Aorta (tissue), 5 donors: ENCODE results near the gene C5orf24. TPM values are rescaled to one million over a fixed set of nuclear protein-coding genes. Genes with fewer than 3 reads are reported as not detected.
"Not testable (repeated sequence)": the region's sequence is repeated elsewhere in the genome, so short reads cannot be mapped to it uniquely, and the experiment has no call there.

Experiments used
- ATAC-seq: fragments of 200-7000 bp; cut with Tn5 transposase; one replicate; pipeline ENCODE4 v1.9.1; 2022; ENCODE audit warnings: moderate library complexity; ENCODE audit not compliant: low FRiP score
- DNase-seq, 2 donors: peaks; one replicate each; pipeline ENCODE4 v3.0.0-alpha.2; 2020
- H3K27ac ChIP-seq, 2 donors: one replicate each; pipeline ENCODE4 v1.5.1; 2013; ENCODE audit warnings: low read length in 2 of 2, mild to moderate bottlenecking in 2 of 2, moderate library complexity in 2 of 2, control low read depth in 1 of 2, inconsistent platforms in 1 of 2, low read depth in 1 of 2
- H3K27me3 ChIP-seq, 2 donors: one replicate each; pipeline ENCODE4 v1.6.1; 2013; ENCODE audit warnings: control low read depth in 1 of 2, low read length in 1 of 2, mild to moderate bottlenecking in 1 of 2, moderate library complexity in 1 of 2; ENCODE audit not compliant: insufficient read depth in 2 of 2, control insufficient read depth in 1 of 2
- H3K36me3 ChIP-seq, 2 donors: one replicate each; pipeline ENCODE4 v1.6.1; 2013; ENCODE audit warnings: control low read depth in 1 of 2, low read length in 1 of 2, mild to moderate bottlenecking in 1 of 2; ENCODE audit not compliant: insufficient read depth in 2 of 2, control insufficient read depth in 1 of 2
- H3K4me1 ChIP-seq, 2 donors: one replicate each; pipeline ENCODE4 v1.6.1; 2013; ENCODE audit warnings: low read length in 2 of 2, control low read depth in 1 of 2, mild to moderate bottlenecking in 1 of 2, moderate library complexity in 1 of 2; ENCODE audit not compliant: insufficient read depth in 2 of 2, control insufficient read depth in 1 of 2
- H3K4me3 ChIP-seq, 2 donors: one replicate each; pipeline ENCODE4 v1.5.1; 2013; ENCODE audit warnings: low read length in 2 of 2, control low read depth in 1 of 2, mild to moderate bottlenecking in 1 of 2
- H3K9me3 ChIP-seq: one replicate; pipeline ENCODE4 v1.6.1; 2013; ENCODE audit warnings: mild to moderate bottlenecking, low read length; ENCODE audit not compliant: control insufficient read depth
- WGBS, 2 donors: extraction: QIAGEN DNeasy Blood & Tissue Kit; methylation state at CpG; one replicate each; pipeline ENCODE4 v1.1.7; 2013; 5-methylcytosine and 5-hydroxymethylcytosine counted together
- intact Hi-C, 2 donors: fragments of 100-400 bp; cut with DNase I; formaldehyde crosslinking; loops; one replicate each; pipeline versions ENCODE4 v1.14.2 to v1.15.0; 2022
- polyA plus RNA-seq, 2 donors: library from polyadenylated mRNA; stranded (reverse); fragments of 200-250 nt; gene quantifications; one replicate each; pipeline ENCODE4 v1.2.3, GENCODE V29; 2013
- total RNA-seq, 2 donors: library from RNA; stranded (reverse); fragmentation: NEBNext Ultra II Directional; extraction: Animal tissue kit (Norgen Biotek cat#: 25700); gene quantifications; one replicate each; pipeline ENCODE4 v1.2.1, GENCODE V29; 2021
- donor health status: healthy with polysubstance abuse.
- donor health status: Bipolar disorder and iron deficiency.
- donor health status: DM: no; HTN: no; CAD: no.
- donor health status: DM: no; HTN: no; CAD: no.
- donor health status: DM: yes; HTN: yes; CAD: no.

The C5orf24 gene
- total and polyA plus RNA-seq, 4 donors: 32.6 to 71.4 (median 46.2) TPM

DNA sequence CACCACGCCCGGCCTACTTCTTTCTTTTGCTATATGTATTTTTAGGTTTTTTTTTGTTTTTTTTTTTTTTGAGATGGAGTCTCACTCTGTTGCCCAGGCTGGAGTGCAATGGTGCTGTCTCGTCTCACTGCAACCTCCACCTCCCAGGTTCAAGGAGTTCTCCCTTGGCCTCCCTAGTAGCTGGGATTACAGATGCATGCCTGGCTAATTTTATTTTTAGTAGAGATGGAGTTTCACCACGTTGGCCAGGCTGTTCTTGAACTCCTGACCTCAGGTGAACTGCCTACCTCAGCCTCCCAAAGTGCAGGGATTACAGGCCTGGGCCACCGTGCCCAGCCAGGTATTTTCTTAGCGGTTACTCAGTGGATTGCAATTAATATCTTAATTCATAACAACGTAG lies 23.9 kb upstream of the C5orf24 start:
- no peak overlapping the region for H3K27ac ChIP-seq
- H3K4me1 ChIP-seq: no peaks in the 10 kb centered on the region
- H3K4me3 ChIP-seq: no peak overlapping the region
- peaks cover 0 to 6% of the 10 kb centered on the region in 2 donors for H3K36me3 ChIP-seq
- ATAC-seq (no peak), DNase-seq (peak in 1 of 2 donors; percentile 34)
- WGBS, 2 donors: 81 to 82% methylated on average over 7 of the region's 7 CpGs
- intact Hi-C loops: no loop called here
- no peaks in the 10 kb centered on the region for H3K27me3 ChIP-seq
- no peaks in the 10 kb centered on the region for H3K9me3 ChIP-seq

DNA sequence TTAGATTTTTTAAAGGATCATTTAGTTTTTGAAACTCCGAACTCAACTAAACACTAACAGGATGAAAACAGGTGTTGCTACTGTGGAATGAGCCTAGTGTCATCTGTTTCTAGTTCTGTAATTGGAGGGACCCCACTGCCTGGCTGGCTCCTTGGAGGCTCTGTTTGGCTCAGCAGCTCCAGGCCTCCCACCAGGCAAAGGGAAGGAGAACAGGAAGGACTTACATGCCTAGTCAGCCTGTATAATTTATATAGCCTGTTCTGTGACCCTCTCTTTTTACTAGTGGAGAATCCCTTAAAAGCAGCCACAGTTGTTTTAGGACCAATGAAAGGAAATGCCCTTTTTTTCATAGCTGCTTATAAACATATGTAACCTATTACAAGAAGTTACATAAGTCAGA lies 21.1 kb upstream of the C5orf24 start:
- Histone ChIP-seq H3K9me3 (no peaks in the 10 kb centered on the region), H3K36me3 (peaks cover 0 to 4% of the 10 kb centered on the region in 2 donors), H3K4me3 (no peak overlapping the region), H3K4me1 (no peaks in the 10 kb centered on the region), H3K27me3 (no peaks in the 10 kb centered on the region), H3K27ac (no peak overlapping the region)
- ATAC-seq: no peak
- intact Hi-C loops: no loop called here
- no peak for DNase-seq
- WGBS, 2 donors: 100% methylated on average over 1 of the region's 1 CpG

DNA sequence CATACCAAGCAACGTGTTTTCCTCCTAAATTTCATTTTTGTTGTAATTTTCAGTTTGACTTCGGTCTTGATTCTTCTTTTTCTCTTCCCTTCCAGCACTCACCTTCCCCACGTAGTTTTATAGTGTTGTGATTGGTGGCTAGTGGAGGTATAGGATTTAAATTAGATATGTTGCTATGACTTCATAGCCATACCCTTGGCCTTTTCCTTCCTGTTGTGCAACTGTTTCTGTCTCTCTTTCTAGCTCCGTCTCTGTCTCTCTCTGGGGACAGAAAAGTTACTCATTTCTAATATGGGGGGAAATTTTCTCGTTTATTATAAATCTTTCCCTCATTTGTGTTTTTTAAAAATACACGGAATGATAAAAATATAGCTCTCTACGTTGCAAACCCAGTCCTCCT lies 20.6 kb upstream of the C5orf24 start:
- intact Hi-C loops: no loop called here
- peaks cover 0 to 3% of the 10 kb centered on the region in 2 donors for H3K36me3 ChIP-seq

DNA sequence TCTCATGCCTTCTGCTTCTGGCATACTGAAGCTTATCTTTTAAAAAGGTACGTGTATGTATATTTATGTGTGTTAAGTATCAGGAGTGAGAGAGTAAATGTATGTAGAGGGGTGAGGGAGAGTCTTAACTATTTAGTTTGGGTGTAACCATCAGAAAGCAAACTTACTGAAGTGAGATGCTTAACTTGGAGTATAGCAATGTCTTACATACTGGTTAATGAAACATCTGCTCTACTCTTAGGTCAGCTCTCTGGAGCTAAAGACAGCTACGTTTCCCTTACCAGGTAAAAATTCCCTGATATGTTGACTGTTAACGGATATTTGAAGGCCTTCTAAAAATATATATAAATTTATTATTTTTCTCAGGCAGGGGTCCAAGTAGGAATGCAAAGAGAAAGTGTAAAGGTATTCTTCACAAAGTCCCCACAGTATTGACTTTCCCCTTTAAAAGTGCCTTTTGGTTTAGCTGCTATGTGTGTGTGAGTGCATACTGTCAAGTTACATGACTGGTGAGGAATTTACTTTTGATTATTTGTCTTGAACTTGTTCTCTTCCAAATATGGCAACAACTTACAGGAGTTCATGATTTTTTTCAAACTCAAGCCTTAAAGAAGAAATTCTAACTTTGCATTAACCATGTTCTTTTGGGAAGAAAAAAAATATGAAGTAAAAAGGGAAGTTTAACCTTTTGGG lies 12.3 kb upstream of the C5orf24 start:
- Histone ChIP-seq H3K27ac (peak overlapping the region in 1 of 2 donors; percentile 76), H3K36me3 (no peaks in the 10 kb centered on the region)
- WGBS, 2 donors: 7 to 13% methylated on average over 3 of the region's 3 CpGs

More for the DNA sequence above, 20.6 kb upstream of the C5orf24 start:
- no peak overlapping the region for H3K27ac ChIP-seq
- H3K4me3 ChIP-seq: no peak overlapping the region
- H3K9me3 ChIP-seq: no peaks in the 10 kb centered on the region
- WGBS, 2 donors: 88 to 91% methylated on average over 7 of the region's 7 CpGs
- DNase-seq: no peak
- H3K27me3 ChIP-seq: no peaks in the 10 kb centered on the region
- no peaks in the 10 kb centered on the region for H3K4me1 ChIP-seq
- ATAC-seq: no peak

DNA sequence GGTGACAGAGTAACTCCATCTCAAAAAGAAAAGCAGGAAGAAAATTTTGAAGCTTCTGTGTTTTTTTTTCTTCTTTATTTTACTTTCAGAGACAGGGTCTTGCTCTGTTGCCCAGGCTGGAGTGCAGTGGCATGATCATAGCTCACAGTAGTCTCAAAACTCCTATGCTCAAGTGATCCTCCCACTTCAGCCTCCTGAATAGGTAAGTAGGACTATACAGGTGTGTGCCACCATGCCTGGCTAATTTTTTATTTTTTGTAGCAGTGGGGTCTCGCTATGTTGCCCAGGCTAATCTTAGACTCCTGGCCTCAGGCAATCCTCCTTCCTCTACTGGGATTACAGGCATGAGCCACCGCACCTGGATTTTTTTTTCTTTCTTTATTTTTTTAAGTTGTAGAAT lies 10.1 kb upstream of the C5orf24 start:
- intact Hi-C loops: no loop called here
- Histone ChIP-seq H3K27me3 (no peaks in the 10 kb centered on the region), H3K9me3 (no peaks in the 10 kb centered on the region), H3K36me3 (peaks cover 0 to 3% of the 10 kb centered on the region in 2 donors), H3K4me1 (peaks cover 0 to 3% of the 10 kb centered on the region in 2 donors), H3K4me3 (no peak overlapping the region), H3K27ac (peak overlapping the region in 1 of 2 donors; percentile 40)
- DNase-seq (no peak), ATAC-seq (no peak)
- WGBS, 2 donors: 95 to 96% methylated on average over 2 of the region's 2 CpGs

More for the DNA sequence above, 12.3 kb upstream of the C5orf24 start:
- ATAC-seq (no peak), DNase-seq (no peak)
- Histone ChIP-seq H3K9me3 (no peaks in the 10 kb centered on the region), H3K4me3 (no peak overlapping the region), H3K27me3 (no peaks in the 10 kb centered on the region), H3K4me1 (peaks cover 0 to 3% of the 10 kb centered on the region in 2 donors)
- intact Hi-C loops: no loop called here

DNA sequence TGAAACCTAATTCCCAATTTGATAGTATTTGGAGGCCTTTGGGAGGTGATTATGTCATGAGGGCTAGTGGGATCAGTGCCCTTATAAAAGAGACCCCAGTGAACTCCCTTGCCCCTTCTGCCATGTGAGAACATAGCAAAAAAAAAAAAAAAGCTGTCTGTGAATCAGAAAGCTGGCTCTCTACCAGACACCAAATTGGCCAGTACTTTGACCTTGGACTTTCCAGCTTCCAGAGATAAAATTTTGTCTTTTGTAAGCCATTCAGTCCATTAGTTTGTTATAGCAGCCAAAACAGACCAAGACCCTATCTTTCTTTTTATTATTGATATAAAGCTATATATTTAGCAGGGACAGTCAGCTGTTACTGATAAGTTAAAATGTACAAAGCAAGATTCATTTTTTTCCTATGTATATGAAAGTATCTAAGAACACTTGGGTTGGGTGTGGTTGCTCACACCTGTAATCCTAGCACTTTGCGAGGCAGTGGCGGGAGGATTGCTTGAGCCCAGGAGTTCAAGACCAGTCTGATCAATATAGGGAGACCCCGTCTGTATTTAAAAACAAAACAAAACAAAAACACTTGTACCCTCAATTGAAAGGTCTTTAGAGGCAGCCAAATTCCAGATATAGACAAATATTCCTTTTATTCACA lies 8.1 kb upstream of the C5orf24 start:
- intact Hi-C loops: no loop called here
- ATAC-seq: no peak
- Histone ChIP-seq H3K4me1 (peaks cover 0 to 3% of the 10 kb centered on the region in 2 donors), H3K36me3 (peaks cover 0 to 5% of the 10 kb centered on the region in 2 donors), H3K27me3 (no peaks in the 10 kb centered on the region), H3K4me3 (no peak overlapping the region), H3K27ac (no peak overlapping the region), H3K9me3 (no peaks in the 10 kb centered on the region)
- no peak for DNase-seq
- WGBS, 2 donors: 84 to 94% methylated on average over 3 of the region's 3 CpGs

DNA sequence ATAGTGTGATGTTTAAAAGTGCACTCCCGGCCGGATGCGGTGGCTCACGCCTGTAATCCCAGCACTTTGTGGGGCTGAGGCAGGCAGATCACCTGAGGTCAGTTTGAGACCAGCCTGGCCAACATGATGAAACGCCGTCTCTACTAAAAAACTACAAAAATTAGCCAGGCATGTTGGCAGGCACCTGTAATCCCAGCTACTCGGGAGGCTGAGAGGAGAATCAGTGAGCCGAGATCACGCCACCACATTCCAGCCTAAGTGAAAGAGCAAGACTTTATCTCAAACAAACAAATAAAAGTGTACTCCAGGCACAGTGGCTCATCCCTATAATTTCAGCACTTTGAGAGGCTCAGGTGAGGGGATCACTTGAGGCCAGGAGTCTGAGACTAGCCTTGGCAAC lies 7.4 kb upstream of the C5orf24 start:
- WGBS, 2 donors: 65 to 70% methylated on average over 9 of the region's 9 CpGs
- H3K36me3 ChIP-seq, H3K27me3 ChIP-seq, H3K4me3 ChIP-seq, intact Hi-C loops, H3K9me3 ChIP-seq, DNase-seq, H3K27ac ChIP-seq, ATAC-seq, H3K4me1 ChIP-seq: not testable (repeated sequence)

DNA sequence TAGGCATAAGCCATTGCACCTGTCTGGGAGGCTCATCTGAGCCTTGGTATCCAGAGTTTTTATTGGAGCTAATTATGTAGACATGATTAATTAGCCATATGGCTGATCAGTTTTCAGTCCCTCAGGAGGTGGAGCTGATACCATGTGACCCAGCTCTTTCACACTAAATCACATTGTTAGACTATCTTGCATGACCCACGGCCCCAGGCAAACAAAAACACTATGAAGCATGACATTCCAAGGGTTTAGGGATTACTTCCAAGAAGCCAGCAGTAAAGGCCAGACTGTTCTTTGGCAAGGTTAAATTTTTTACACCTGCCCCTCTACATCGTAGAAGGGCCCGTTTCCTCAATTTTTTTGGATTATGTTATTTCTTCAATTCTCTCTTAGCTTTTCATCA lies 5.0 kb upstream of the C5orf24 start:
- H3K9me3 ChIP-seq: no peaks in the 10 kb centered on the region
- peaks cover 0 to 2% of the 10 kb centered on the region in 2 donors for H3K4me1 ChIP-seq
- WGBS, 2 donors: 26 to 31% methylated on average over 3 of the region's 3 CpGs
- no peak for DNase-seq
- ATAC-seq: no peak
- intact Hi-C loops: loop anchor here in 1 of 2 donors (10.0 kb wide), 1 partner anchor 106 kb away; the partner anchor contains the start of gene CAMLG
- H3K27ac ChIP-seq: no peak overlapping the region
- no peaks in the 10 kb centered on the region for H3K27me3 ChIP-seq
- H3K4me3 ChIP-seq: no peak overlapping the region
- peaks cover 0 to 5% of the 10 kb centered on the region in 2 donors for H3K36me3 ChIP-seq

DNA sequence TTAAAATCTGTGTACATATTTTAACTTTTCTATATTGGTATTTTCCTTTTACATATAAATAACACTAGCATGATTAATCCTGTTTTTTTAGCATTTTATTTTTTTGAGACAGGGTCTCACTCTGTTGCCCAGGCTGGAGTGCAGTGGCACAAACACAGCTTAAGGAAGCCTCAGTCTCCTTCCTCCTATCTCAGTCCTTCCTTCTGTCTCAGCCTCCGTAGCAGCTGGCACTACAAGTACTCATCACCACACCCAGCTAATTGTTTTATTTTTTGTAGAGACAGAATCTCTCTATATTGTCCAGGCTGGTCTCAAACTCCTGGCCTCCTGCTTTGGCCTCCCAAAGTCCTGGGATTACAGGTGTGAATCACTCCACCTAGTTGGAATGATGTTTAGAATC lies 1.5 kb upstream of the C5orf24 start:
- no peak for DNase-seq
- ATAC-seq: no peak
- Histone ChIP-seq H3K4me3 (no peak overlapping the region), H3K27ac (no peak overlapping the region), H3K27me3 (no peaks in the 10 kb centered on the region), H3K4me1 (peaks cover 2% of the 10 kb centered on the region in 2 donors), H3K9me3 (no peaks in the 10 kb centered on the region), H3K36me3 (peaks cover 0 to 5% of the 10 kb centered on the region in 2 donors)
- 95 to 100% methylated on average over 1 of the region's 1 CpG for WGBS, 2 donors
- intact Hi-C loops: loop anchor here in 1 of 2 donors (10.0 kb wide), 1 partner anchor 109 kb away; the partner anchor contains the start of gene CAMLG
